G401 (cell line): ENCODE data around the gene CTAGE15. TPM values are rescaled to one million over a fixed set of nuclear protein-coding genes. Genes with fewer than 3 reads are reported as not detected.
"Not testable (repeated sequence)": the region's sequence is repeated elsewhere in the genome, so short reads cannot be mapped to it uniquely, and the experiment has no call there.

Experiments used
- DNase-seq: peaks from one replicate; pipeline ENCODE4 v3.0.0-alpha.2; 2015; ENCODE audit warnings: low spot score
- in situ Hi-C: cut with HindIII; loops from 2 replicates; pipeline ENCODE4 v1.10.0; 2016; ENCODE audit warnings: low sequenced_read_pairs, mixed read lengths
- total RNA-seq: library from RNA; depleted of rRNA; stranded (reverse); fragments of >200 nt; shearing (Covaris generic); gene quantifications from 2 replicates; pipeline ENCODE4 v1.2.3, GENCODE V29; 2014; rRNA removed

The CTAGE15 gene
- total RNA-seq, 1 experiment from 2014 or later = not detected

GRCh38 chr7:143621175-143621574 is 49.6 kb downstream of the CTAGE15 start:
- DNase-seq, in situ Hi-C loops: not testable (repeated sequence)

- in situ Hi-C loops = not testable (repeated sequence)
Measured at GRCh38 chr7:143622130-143622529, 50.5 kb downstream of the CTAGE15 start.

More at GRCh38 chr7:143622130-143622529, 50.5 kb downstream of the CTAGE15 start:
- not testable (repeated sequence) for DNase-seq

Other genes starting within 250 kb of the CTAGE15 start
- 0.06 and 0.31 TPM in 2 replicates for gene FAM131B, start 209.1 kb upstream of the CTAGE15 start, total RNA-seq
- gene ZYX, start 190.5 kb upstream of the CTAGE15 start, total RNA-seq = 25.0 and 33.5 TPM in 2 replicates
- not detected in 2 replicates for gene EPHA1, start 162.9 kb upstream of the CTAGE15 start, total RNA-seq
- not detected in 2 replicates for gene TAS2R60, start 128.3 kb upstream of the CTAGE15 start, total RNA-seq
- not detected in 2 replicates for gene TAS2R41, start 93.9 kb upstream of the CTAGE15 start, total RNA-seq
- gene TCAF2, start 49.2 kb downstream of the CTAGE15 start, total RNA-seq = 0.06 TPM in 1 of 2 replicates, not detected in the other
- not detected in 2 replicates for gene CTAGE6, start 185.9 kb downstream of the CTAGE15 start, total RNA-seq